HUES6 (cell line): ENCODE results near the gene TBPL1.
"Not testable (repeated sequence)": the region's sequence is repeated elsewhere in the genome, so short reads cannot be mapped to it uniquely, and the experiment has no call there.

Experiments
- H3K27ac ChIP-seq: 2 replicates; pipeline ENCODE4 v1.7.0; 2013; ENCODE audit warnings: low read depth, mild to moderate bottlenecking, low read length, inconsistent platforms
- H3K27me3 ChIP-seq: 2 replicates; pipeline ENCODE4 v1.6.1; 2013; ENCODE audit warnings: low read length; ENCODE audit not compliant: control insufficient read depth, insufficient read depth
- H3K36me3 ChIP-seq: 2 replicates; pipeline ENCODE4 v1.6.1; 2013; ENCODE audit warnings: low read length; ENCODE audit not compliant: control insufficient read depth, insufficient read depth
- H3K4me1 ChIP-seq: 2 replicates; pipeline ENCODE4 v1.6.1; 2013; ENCODE audit warnings: low read length; ENCODE audit not compliant: control insufficient read depth, insufficient read depth
- H3K4me3 ChIP-seq: 2 replicates; pipeline ENCODE4 v1.5.1; 2013; ENCODE audit warnings: low read depth, low read length
- H3K9ac ChIP-seq: one replicate; pipeline ENCODE4 v1.6.1; 2013; ENCODE audit warnings: mild to moderate bottlenecking, low read length
- H3K9me3 ChIP-seq: 2 replicates; pipeline ENCODE4 v1.6.1; 2013; ENCODE audit warnings: low read depth, low read length; ENCODE audit not compliant: control insufficient read depth, insufficient read depth

Gene TBPL1

DNA sequence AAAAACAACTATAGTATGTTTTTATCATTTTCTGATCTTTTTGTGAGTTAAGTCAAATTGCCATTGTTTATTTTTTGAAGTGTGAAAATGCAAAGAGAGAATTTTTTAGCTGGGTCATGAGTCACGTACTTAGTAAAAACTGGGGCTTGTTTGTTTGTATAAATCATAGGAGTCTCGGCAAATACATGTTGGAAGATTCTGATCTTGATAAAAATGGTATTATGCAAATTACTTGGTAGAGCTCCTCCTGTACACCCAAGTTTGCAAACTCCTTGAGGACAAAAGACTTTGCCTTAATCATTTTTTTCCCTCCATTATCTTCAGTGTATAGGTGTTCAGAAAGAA is 25.8 kb downstream of the TBPL1 start:
- Histone ChIP-seq H3K4me3 (no peak overlapping the region), H3K4me1 (peaks cover 18% of the 10 kb centered on the region), H3K36me3 (peaks cover 18% of the 10 kb centered on the region), H3K27me3 (no peaks in the 10 kb centered on the region), H3K27ac (no peak overlapping the region), H3K9me3 (no peaks in the 10 kb centered on the region), H3K9ac (no peak overlapping the region)

DNA sequence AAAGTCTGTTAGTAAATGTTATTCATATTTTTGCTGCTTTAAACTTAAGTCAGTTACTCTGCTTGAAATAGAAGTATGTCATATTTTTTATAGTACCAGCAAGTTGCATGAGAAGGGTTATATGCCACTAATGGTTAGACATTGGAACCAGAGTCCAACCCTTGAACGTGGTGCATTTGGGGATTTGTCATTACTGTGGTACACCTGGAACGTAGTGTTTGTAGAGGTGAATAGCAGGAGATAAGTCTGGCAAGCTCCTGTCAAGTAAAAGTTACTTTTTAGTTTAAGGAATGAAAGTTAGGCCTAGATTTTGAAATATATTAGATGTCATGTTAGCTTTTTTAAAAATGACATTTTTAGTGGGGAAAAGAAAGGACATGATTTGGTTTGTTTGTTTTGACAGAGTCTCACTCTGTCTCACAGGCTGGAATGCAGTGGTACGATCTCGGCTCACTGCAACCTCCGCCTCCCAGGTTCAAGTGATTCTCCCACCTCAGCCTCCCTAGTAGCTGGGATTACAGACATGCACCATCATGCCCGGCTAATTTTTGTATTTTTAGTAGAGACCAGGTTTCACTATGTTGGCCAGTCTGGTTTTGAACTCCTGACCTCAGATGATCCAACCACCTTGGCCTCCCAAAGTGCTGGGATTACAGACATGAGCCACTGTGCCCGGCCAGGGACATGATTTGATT is 26.4 kb downstream of the TBPL1 start:
- not testable (repeated sequence) for H3K9me3 ChIP-seq, H3K9ac ChIP-seq, H3K4me3 ChIP-seq, H3K27me3 ChIP-seq, H3K27ac ChIP-seq
- peaks cover 18% of the 10 kb centered on the region for H3K4me1 ChIP-seq
- peaks cover 22% of the 10 kb centered on the region for H3K36me3 ChIP-seq

DNA sequence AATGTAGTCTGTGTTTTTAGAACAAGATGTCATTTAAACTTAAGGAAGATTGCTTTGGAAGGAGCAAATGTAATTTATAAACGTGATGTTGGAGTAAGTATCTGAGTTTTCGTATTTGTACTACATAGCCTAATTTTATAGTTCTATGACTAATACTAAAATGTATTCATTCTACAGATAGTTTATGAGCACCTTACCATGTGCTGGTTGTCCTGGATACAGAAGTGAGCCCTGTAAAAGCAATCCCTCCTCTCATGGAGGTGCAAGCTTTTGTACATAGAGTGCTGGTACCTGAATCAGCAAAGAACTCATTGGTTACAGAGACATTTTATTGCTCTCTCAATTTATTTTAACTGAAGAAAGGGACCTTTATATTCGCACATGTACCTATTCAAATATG is 27.1 kb downstream of the TBPL1 start:
- Histone ChIP-seq H3K36me3 (peaks cover 28% of the 10 kb centered on the region), H3K9me3 (no peaks in the 10 kb centered on the region), H3K4me1 (peaks cover 15% of the 10 kb centered on the region), H3K9ac (no peak overlapping the region), H3K27ac (no peak overlapping the region), H3K4me3 (no peak overlapping the region), H3K27me3 (no peaks in the 10 kb centered on the region)

GRCh38 chr6:133983099-133983939 is 30.3 kb downstream of the TBPL1 start:
- Histone ChIP-seq H3K27me3 (no peaks in the 10 kb centered on the region), H3K9me3 (no peaks in the 10 kb centered on the region), H3K4me1 (peaks cover 8% of the 10 kb centered on the region), H3K36me3 (peaks cover 39% of the 10 kb centered on the region), H3K4me3 (no peak overlapping the region), H3K27ac (no peak overlapping the region), H3K9ac (peak overlapping the region; percentile 8)

DNA sequence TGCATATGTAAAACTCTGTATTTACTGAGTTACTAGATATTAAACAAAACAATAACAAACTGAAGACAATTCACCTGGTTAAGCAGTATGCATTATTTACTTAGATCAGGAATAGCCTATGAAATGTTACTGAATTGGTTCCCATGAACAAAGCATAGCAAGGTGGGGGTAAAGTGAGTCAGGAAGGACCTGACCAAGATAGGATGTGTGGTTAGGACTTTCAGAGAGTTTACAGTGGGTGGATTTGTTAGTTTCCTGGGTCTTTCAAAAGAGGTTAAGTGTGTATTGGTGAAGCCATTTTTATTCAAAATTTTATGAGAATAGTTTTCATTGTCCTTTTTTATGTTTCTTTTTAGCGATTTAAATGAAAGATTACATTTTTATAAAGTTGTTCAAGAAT is 32.9 kb downstream of the TBPL1 start:
- Histone ChIP-seq H3K27me3 (no peaks in the 10 kb centered on the region), H3K9me3 (no peaks in the 10 kb centered on the region), H3K36me3 (peaks cover 37% of the 10 kb centered on the region), H3K4me3 (no peak overlapping the region), H3K27ac (no peak overlapping the region), H3K4me1 (peaks cover 14% of the 10 kb centered on the region), H3K9ac (no peak overlapping the region)

GRCh38 chr6:133986942-133987341 is 33.9 kb downstream of the TBPL1 start:
- Histone ChIP-seq H3K9me3 (no peaks in the 10 kb centered on the region), H3K9ac (no peak overlapping the region), H3K4me1 (peaks cover 20% of the 10 kb centered on the region), H3K27me3 (no peaks in the 10 kb centered on the region), H3K4me3 (no peak overlapping the region), H3K36me3 (peaks cover 31% of the 10 kb centered on the region), H3K27ac (no peak overlapping the region)

- no peak overlapping the region for H3K4me3 ChIP-seq
- peaks cover 16% of the 10 kb centered on the region for H3K36me3 ChIP-seq
- no peaks in the 10 kb centered on the region for H3K9me3 ChIP-seq
- H3K27me3 ChIP-seq: no peaks in the 10 kb centered on the region
- 0 out of 2 replicates have a peak overlapping the region, but pooled peaks have one; percentile 11 for H3K27ac ChIP-seq
- no peak overlapping the region for H3K9ac ChIP-seq
- H3K4me1 ChIP-seq: peaks cover 13% of the 10 kb centered on the region
Observed at GRCh38 chr6:133989525-133989924, 36.5 kb downstream of the TBPL1 start.

GRCh38 chr6:133990321-133990720 is 37.3 kb downstream of the TBPL1 start:
- H3K9ac ChIP-seq: no peak overlapping the region
- H3K36me3 ChIP-seq: peaks cover 12% of the 10 kb centered on the region; the same call in 1 of the 2 replicates
- no peaks in the 10 kb centered on the region for H3K27me3 ChIP-seq
- H3K4me1 ChIP-seq: peaks cover 13% of the 10 kb centered on the region
- no peak overlapping the region for H3K4me3 ChIP-seq
- H3K27ac ChIP-seq: no peak overlapping the region
- H3K9me3 ChIP-seq: no peaks in the 10 kb centered on the region

DNA sequence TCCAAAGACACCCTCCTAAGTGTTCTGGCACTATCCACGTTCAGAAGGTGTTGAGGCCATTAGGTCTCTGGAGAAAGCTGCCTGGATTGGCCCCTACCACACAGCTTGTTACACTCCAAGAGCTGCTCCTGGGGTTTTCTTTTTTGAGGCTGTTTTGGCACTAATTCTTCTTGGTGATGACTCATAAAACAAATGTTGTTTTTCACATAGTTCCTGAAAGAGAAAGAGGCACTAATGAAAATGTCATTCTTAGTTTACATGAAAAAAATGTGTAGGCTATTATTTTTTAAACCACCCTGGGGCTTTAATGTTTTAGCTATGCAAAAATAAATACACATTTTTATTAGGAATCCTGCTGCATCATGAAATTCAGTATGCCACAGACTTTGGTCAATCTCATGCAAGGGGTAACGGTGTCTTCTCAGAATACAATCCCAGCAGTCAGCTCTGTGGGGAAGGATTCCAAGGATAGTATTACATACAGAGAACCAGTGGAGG is 38.1 kb downstream of the TBPL1 start:
- H3K27me3 ChIP-seq: no peaks in the 10 kb centered on the region
- H3K9ac ChIP-seq: no peak overlapping the region
- peaks cover 6% of the 10 kb centered on the region; the same call in 1 of the 2 replicates for H3K36me3 ChIP-seq
- H3K4me3 ChIP-seq: no peak overlapping the region
- H3K27ac ChIP-seq: no peak overlapping the region
- no peaks in the 10 kb centered on the region for H3K9me3 ChIP-seq
- H3K4me1 ChIP-seq: peaks cover 15% of the 10 kb centered on the region

DNA sequence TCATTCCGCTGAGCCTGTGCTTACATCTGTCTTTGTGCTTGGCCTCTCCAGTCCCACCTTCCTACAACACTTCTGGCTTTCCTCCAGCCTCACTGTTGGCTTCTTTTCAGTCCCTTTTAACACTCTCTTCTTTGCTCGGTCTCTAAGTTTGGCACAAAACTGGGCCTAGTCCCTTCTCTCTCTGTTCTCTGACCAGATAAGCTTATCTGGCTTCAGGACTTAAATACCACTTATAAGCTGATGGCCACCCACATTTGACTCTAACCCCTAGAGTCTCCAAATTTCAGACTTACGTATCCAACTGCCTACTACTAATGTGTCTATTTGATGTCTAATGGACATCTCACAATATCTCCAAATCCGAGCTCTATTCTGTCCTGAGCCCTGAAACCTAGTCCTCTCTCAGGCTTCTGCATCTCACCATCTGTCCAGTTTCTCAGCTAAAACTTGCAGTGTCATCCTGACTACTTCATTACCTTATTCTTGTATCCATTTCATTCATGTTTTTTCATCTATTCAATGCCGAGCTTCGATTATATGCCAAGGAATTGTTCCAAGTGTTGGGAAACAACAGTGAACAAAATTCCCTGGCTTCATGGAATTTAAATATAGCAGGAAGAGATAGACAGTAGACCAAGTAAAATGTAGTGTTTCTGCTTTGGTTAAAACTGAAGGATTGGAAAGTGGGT is 40.1 kb downstream of the TBPL1 start:
- peaks cover 3% of the 10 kb centered on the region; the same call in 1 of the 2 replicates for H3K9me3 ChIP-seq
- H3K4me3 ChIP-seq: no peak overlapping the region
- no peak overlapping the region for H3K27ac ChIP-seq
- H3K27me3 ChIP-seq: no peaks in the 10 kb centered on the region
- peaks cover 21% of the 10 kb centered on the region for H3K4me1 ChIP-seq
- no peaks in the 10 kb centered on the region for H3K36me3 ChIP-seq
- H3K9ac ChIP-seq: no peak overlapping the region

GRCh38 chr6:133995296-133995695 is 42.3 kb downstream of the TBPL1 start:
- no peak overlapping the region for H3K9ac ChIP-seq
- peaks cover 3% of the 10 kb centered on the region; the same call in 1 of the 2 replicates for H3K9me3 ChIP-seq
- H3K27ac ChIP-seq: no peak overlapping the region
- H3K4me1 ChIP-seq: peaks cover 21% of the 10 kb centered on the region
- H3K36me3 ChIP-seq: no peaks in the 10 kb centered on the region
- no peak overlapping the region for H3K4me3 ChIP-seq
- H3K27me3 ChIP-seq: no peaks in the 10 kb centered on the region
